COLO829 (cell line): Measurements from ENCODE around the gene SSBP2.

Experiments
- DNase-seq: peaks from one replicate; pipeline ENCODE4 v3.0.0; 2012; ENCODE audit warnings: low spot score

SSBP2 gene

GRCh38 chr5:81751009-81751835 is at the start of gene SSBP2:
Gene SSBP2, minus strand, starts transcription at chr5:81751097. Its CDS starts 55 bp downstream, at chr5:81751042.
- peak; percentile 75 for DNase-seq

- DNase-seq, result no peak
Observed at GRCh38 chr5:81795666-81796065, 44.8 kb upstream of the SSBP2 start.

DNA sequence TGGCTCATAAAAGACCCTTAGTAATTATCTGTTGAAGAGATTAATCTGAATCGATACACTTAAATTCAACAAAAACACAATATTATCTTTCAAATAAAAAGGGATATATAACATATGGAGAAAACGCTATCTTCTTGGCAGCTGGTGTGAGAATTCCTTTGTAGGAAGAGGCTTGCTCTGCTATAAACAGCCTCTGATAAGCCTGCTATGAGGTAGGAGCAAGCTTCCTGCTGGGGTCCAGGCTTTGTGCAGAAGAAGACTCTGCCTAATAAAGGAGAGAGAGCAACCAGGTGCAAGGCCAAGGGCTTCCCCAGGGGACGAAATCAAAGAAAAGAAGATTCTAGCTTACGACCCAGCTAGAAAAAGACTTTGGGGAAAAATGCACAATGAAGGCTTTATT is 43.3 kb upstream of the SSBP2 start:
- DNase-seq, result no peak

DNA sequence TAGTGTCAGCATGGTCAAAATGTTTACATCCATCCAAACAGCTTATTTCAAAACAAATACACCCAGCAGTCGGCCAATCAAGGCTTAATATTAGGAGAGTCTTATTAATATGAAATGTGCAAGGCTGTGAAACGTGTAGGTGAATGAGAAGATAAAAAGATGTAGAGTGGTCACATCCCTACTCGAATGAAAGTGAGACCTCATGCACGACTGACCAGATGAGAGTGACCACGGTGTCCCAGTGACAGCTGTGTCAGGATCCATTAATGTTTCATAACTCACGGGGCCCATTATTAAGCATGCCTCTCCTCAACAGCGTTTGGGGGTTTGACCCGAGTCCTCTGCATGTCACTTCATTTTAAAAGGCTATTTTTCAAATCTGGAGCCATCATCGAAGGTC is 39.4 kb upstream of the SSBP2 start:
- DNase-seq, result no peak

GRCh38 chr5:81789033-81789432 is 38.1 kb upstream of the SSBP2 start:
- no peak for DNase-seq

DNA sequence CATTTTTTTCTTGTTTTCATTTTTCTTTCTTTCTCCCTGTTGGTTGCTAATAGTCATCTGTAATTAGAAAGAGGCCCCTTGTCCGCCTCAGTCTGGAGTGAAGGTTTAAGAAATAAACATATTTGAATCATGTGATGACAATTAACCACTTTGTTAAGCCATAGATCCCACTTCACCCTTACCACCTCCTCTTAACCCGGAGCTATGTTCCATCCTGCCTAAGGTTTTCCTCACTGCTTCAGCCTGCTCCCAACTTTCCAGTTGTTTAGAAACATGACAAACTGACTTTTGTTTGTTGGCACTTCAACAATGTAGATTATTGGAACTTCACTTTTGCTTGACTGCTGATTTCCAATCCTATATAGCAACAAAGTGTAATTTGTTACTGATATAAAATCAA is 37.4 kb upstream of the SSBP2 start:
- peak; percentile 33 for DNase-seq

GRCh38 chr5:81787474-81788242 is 36.8 kb upstream of the SSBP2 start:
- DNase-seq, result no peak

DNA sequence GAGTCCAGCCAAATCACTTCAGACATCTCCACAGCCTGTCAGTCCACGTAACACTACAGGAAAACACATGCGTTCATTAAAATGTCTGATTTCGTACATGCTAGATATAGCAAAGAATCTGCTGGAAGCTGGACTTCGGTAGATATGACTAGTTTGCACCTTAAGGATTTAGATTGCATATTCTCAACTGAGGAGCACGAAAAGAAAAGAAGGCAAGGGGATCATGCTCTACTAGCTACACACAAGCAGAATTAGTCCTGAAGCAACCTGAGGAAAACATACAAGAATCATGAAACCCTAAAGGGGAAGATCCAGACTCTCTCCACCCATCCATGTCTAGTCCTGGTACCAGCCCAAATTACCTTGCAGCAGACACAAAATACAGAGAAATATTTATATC is 36.1 kb upstream of the SSBP2 start:
- no peak for DNase-seq

GRCh38 chr5:81786496-81786895 is 35.6 kb upstream of the SSBP2 start:
- no peak for DNase-seq

- DNase-seq, result no peak
Observed at GRCh38 chr5:81785322-81785721, 34.4 kb upstream of the SSBP2 start.

DNA sequence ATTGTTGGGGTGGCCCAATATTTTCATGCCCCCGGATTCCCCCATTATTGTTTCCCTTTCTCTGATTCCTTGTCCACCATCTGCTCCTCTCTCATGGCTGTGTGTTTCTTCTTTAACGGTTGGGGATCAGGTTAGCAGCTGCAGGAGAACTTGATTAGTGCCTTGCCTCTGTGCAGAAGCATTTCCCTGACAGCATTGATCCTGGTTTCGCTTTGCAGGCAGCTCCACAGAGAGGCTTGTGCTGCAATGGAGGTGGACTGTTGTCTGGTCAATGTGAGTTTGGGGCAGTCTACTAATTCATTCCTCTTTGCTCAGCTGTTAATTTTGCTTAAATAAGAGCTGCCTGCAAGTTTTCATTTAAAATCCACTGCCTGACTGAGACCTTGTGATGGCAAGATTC is 32.5 kb upstream of the SSBP2 start:
- DNase-seq, result no peak

GRCh38 chr5:81782811-81783210 is 31.9 kb upstream of the SSBP2 start:
- DNase-seq, result no peak

DNA sequence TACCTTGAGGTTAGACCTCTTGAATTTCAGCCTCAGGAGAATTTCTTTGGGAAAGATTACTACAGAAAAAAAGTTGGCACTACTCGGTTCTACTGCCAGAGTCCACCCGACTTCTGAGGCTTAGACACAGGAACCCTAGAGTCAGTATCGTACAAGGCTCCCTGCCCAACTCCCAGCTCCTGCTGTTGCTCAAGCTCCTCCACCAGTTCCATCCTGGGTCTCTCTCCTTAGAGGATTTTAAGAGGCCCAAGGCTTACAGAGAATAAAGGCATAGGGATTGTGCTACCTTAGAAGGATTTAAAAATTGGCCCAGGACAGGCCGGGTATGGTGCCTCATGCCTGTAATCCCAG is 29.0 kb upstream of the SSBP2 start:
- no peak for DNase-seq

GRCh38 chr5:81779125-81779915 is 28.4 kb upstream of the SSBP2 start:
- DNase-seq, result no peak

GRCh38 chr5:81778642-81779041 is 27.7 kb upstream of the SSBP2 start:
- no peak for DNase-seq

- no peak for DNase-seq
Observed at GRCh38 chr5:81776258-81776657, 25.4 kb upstream of the SSBP2 start.

GRCh38 chr5:81774374-81774773 is 23.5 kb upstream of the SSBP2 start:
- DNase-seq, result no peak

DNA sequence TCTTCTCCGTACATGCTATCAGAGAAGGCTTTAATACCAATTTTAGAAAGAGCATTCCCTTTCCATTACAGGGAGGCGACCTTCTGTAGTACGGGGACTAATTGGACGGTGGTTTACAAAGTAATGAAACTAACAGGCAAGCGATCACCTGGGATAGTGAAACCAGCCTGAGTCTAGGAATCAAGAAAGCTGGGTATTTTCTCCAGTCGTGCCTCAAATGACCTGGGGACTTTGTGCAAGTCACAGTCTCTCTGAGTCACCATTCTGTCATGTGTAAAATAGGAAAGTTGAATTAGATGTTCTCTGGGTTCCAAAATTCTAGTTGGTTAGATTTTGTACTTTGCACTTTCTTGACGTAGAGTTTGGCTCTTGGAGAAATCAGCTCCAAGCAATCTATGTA is 22.7 kb upstream of the SSBP2 start:
- no peak for DNase-seq

DNA sequence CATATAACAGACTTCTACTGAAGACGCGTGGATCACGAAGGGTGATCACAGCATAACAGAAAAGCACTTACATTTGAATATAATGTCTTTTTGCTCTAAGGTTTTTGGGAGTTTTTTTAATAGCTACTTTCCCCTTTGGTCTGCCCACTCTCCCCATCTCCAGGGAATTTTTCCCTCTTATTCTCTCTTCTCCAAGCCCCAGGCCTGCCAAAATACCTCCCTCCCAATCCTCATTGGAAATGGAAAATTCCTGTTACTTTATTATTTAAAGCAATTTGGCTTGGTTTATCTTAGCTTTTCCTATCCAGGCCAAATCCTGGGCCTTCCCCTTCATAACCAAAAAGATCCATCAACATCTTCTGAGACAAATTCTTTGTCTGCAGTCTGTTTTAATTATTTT is 22.3 kb upstream of the SSBP2 start:
- no peak for DNase-seq

- DNase-seq, result no peak
Observed at GRCh38 chr5:81772488-81772887, 21.6 kb upstream of the SSBP2 start.

DNA sequence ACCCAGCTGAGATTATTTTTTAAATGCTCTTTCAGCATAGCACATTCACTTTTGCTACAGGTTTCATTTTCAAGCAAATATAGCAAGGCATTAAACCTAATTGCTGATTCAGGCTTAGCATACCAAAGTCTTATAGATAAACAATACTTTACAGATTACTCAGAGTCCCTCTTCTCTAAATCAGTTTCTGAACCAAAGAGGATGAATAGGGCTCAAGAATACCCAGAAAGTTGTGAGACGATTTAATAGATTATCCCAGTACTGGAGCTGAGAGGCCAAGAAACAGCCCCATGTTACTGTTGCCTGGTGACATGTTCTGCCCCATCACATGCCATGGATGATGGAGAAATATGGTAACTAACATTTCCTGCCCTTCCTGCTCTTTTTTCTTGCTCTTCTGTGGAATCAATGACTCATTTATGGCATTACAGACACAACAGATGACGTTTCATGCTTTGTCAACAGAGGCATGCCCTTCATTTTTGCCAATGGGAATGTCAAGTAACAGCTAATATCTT is 18.1 kb upstream of the SSBP2 start:
- DNase-seq, result peak; percentile 56

DNA sequence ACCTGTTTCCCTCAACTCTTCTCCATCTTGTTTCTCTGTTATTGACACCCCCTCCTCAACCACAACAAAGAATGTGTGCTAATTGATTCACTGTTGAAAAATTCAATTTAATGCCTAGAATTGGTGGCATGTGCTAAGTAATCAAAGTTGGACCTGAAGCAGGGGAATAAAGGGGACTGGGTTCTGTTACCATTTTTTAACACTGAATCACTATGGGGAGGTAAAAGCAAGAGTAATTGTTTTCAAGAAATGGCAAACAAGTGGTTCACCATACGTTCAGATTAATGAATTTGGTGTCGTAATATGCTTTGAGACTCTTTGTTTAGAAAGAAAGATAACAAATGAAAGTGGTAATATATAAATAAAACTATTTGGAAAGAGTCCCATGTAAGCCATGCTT is 17.0 kb upstream of the SSBP2 start:
- no peak for DNase-seq

- DNase-seq, result no peak
Observed at GRCh38 chr5:81767097-81767496, 16.2 kb upstream of the SSBP2 start.
